BE2C (cell line): ENCODE measurements around the gene NUDT15.
"Not testable (repeated sequence)": the region's sequence is repeated elsewhere in the genome, so short reads cannot be mapped to it uniquely, and the experiment has no call there.

Experiments used
- DNase-seq: peaks from one replicate; pipeline ENCODE4 v3.0.0-alpha.2; 2020
- H3K27me3 ChIP-seq: fragments of 250-450 bp; sonication (Bioruptor Pico); 2 replicates; pipeline ENCODE4 v1.5.1; 2020; ENCODE audit warnings: mild to moderate bottlenecking
- H3K36me3 ChIP-seq: fragments of 250-450 bp; sonication (Bioruptor Pico); 2 replicates; pipeline ENCODE4 v1.5.1; 2020; ENCODE audit warnings: mild to moderate bottlenecking
- H3K4me1 ChIP-seq: fragments of 250-450 bp; sonication (Bioruptor Pico); 2 replicates; pipeline ENCODE4 v1.5.1; 2020
- H3K4me3 ChIP-seq: 2 replicates; pipeline ENCODE4 v1.5.1; 2011; ENCODE audit warnings: low read depth, low read length
- H3K9me3 ChIP-seq: fragments of 250-450 bp; sonication (Bioruptor Pico); 2 replicates; pipeline ENCODE4 v1.5.1; 2020
- TF ChIP-seq, protein P1 (sequence below): IDR thresholded peaks from 2 replicates; pipeline ENCODE4 v1.5.1; 2012; ENCODE audit warnings: mild to moderate bottlenecking, low read depth, low read length

Gene NUDT15

DNA sequence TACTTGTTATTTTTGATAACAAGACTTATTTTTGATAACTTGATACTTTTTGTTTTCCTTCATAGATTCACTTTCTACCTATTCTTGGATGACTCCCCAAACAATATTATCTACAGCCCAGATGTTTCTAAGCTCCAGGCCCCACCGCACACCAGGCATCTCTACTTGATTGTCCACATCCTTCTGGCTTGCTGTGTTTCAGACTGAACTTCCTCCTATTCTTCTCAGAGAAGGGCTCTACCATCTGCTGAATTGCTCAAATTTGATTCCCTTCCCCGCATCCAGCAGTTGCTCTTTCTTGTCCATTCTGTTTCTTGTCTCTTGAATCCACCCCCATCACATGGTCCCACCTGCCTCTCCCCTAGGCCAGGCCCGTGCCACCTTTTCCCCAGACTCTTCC lies 13.0 kb downstream of the NUDT15 start:
- peaks cover 63% of the 10 kb centered on the region for H3K36me3 ChIP-seq
- TF ChIP-seq, protein P1, sequence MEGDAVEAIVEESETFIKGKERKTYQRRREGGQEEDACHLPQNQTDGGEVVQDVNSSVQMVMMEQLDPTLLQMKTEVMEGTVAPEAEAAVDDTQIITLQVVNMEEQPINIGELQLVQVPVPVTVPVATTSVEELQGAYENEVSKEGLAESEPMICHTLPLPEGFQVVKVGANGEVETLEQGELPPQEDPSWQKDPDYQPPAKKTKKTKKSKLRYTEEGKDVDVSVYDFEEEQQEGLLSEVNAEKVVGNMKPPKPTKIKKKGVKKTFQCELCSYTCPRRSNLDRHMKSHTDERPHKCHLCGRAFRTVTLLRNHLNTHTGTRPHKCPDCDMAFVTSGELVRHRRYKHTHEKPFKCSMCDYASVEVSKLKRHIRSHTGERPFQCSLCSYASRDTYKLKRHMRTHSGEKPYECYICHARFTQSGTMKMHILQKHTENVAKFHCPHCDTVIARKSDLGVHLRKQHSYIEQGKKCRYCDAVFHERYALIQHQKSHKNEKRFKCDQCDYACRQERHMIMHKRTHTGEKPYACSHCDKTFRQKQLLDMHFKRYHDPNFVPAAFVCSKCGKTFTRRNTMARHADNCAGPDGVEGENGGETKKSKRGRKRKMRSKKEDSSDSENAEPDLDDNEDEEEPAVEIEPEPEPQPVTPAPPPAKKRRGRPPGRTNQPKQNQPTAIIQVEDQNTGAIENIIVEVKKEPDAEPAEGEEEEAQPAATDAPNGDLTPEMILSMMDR = no peak
- H3K4me3 ChIP-seq = no peak overlapping the region
- no peaks in the 10 kb centered on the region for H3K27me3 ChIP-seq
- no peak for DNase-seq
- no peaks in the 10 kb centered on the region for H3K4me1 ChIP-seq
- H3K9me3 ChIP-seq = no peaks in the 10 kb centered on the region

DNA sequence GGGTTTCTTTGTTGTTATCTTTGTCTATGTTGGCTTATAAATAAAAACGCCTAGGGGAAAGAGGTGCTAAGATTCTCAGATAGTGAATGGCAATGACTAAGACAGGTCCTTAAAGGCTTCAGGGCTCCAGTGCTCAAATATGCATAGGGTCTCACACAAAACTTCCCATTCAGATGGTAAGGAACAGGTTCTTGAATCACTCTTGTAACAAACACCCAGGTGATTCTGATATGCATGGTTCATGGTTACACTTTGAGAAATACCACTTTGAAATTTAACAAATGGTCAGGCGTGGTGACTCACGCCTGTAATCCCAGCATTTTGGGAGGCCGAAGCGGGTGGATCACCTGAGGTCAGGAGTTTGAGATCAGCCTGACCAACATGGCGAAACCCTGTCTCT lies 17.1 kb downstream of the NUDT15 start:
- H3K36me3 ChIP-seq = peaks cover 40% of the 10 kb centered on the region
- TF ChIP-seq, protein P1 = no peak
- no peaks in the 10 kb centered on the region for H3K9me3 ChIP-seq
- no peaks in the 10 kb centered on the region for H3K27me3 ChIP-seq
- no peaks in the 10 kb centered on the region for H3K4me1 ChIP-seq
- no peak overlapping the region for H3K4me3 ChIP-seq
- DNase-seq = no peak

DNA sequence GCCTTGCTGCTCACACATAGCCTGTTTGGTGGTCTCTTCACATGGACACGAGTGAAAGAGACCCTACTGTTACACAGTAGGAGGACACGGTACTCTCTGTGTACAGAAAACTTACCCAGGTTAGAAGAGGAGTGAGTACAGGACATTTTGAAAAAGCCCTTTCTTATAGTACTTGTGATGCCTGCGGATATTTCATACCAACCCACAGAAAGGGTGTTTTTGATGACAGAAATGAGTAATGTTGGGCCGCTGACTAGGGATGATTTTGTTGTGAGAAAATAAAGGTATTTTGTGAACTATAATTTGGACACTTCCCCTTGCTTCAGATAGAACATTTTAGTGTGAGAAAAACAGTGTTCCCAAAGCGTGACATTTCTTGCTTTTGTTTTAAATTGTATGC lies 18.2 kb downstream of the NUDT15 start:
- Histone ChIP-seq H3K9me3 (no peaks in the 10 kb centered on the region), H3K4me1 (no peaks in the 10 kb centered on the region), H3K4me3 (no peak overlapping the region), H3K36me3 (peaks cover 34% of the 10 kb centered on the region), H3K27me3 (no peaks in the 10 kb centered on the region)
- DNase-seq = no peak
- TF ChIP-seq, protein P1 = no peak

DNA sequence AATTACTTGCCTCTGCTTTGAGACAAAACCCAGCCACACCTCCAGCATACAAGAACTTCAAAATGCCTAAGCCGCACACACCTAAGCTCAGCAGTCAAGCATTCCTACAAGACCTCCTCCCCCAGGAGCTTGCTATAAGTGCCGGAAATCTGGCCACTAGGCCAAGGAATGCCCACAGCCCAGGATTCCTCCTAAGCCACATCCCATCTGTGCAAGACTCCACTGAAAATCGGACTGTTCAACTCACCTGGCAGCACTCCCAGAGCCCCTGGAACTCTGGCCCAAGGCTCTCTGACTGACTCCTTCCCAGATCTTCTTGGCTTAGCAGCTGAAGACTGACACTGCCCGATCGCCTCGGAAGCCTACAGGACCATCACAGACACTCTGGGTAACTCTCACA lies 21.0 kb downstream of the NUDT15 start:
- not testable (repeated sequence) for H3K4me3 ChIP-seq, H3K9me3 ChIP-seq, H3K36me3 ChIP-seq, H3K27me3 ChIP-seq, H3K4me1 ChIP-seq, DNase-seq

DNA sequence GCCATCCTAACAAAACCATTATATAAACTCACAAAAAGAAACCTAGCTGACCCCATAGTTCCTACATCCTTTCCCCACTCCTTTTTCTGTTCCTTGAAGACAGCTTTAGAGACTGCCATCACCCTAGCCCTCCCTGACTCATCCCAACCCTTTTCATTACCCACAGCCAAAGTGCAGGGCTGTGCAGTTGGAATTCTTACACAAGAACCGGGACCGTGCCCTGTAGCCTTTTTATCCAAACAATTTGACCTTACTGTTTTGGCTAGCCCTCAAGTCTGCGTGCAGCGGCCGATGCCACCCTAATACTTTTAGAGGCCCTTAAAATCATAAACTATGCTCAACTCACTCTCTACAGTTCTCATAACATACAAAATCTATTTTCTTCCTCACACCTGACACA lies 22.4 kb downstream of the NUDT15 start:
- not testable (repeated sequence) for H3K27me3 ChIP-seq, H3K36me3 ChIP-seq, H3K9me3 ChIP-seq, H3K4me3 ChIP-seq, DNase-seq, H3K4me1 ChIP-seq

DNA sequence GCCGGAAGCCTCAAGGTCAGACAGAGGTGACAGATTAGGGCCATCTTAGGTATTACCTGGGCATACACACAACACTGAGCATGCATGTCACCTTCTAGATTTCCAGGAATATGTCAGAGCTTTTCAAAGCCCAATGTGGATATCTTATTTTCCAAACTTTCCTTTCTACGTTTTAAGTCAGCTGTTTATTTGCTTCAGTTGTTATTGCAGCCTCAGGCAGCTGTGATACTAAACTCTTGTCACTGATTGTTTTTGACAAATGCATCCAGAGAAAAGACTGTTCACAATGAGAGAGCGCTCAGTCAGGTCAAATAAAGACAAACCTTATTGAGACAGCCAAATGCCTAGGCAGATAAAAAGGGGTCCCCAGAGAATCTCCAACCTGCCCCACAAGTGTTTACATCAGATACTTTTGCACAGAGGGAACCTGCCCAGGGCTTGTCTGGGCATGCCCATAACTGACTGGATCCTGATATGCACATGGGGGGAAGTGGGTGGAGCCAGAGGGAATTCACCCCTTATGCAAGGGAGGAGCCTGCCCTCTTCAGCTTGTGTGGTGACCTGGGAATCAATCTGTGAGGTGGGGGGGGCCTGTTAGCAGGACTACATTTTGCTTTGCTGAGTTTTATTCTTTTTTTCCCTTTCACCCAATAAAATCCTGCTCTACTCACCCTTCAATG lies 28.9 kb downstream of the NUDT15 start:
- peak; percentile 11 for DNase-seq
- peaks cover 55% of the 10 kb centered on the region for H3K36me3 ChIP-seq
- H3K27me3 ChIP-seq = no peaks in the 10 kb centered on the region
- TF ChIP-seq, protein P1 = no peak
- no peaks in the 10 kb centered on the region for H3K4me1 ChIP-seq
- 0 out of 2 replicates have a peak, but pooled peaks cover 3% of the 10 kb centered on the region for H3K9me3 ChIP-seq
- H3K4me3 ChIP-seq = no peak overlapping the region

DNA sequence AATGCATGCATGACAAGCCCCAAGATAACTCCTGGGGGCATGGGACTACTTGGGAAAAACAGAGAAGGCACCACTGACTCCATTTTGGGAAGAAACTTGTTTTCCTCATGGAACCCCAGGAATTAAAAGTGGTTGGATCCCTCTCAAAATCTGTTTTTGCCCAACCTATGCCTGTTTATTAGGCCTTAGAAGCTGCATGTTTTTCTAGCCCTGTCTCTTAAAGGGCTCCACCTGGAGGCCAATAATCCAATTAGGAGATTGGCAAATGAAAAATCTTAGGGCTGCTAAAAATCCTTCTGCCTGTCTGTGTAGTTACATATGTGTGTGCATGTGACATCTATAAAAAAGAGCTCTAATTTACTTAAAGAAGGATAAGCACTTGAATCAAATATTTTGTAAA lies 30.5 kb downstream of the NUDT15 start:
- H3K36me3 ChIP-seq = peaks cover 69% of the 10 kb centered on the region
- TF ChIP-seq, protein P1 = no peak
- DNase-seq = no peak
- H3K4me1 ChIP-seq = no peaks in the 10 kb centered on the region
- 0 out of 2 replicates have a peak, but pooled peaks cover 3% of the 10 kb centered on the region for H3K9me3 ChIP-seq
- H3K4me3 ChIP-seq = no peak overlapping the region
- no peaks in the 10 kb centered on the region for H3K27me3 ChIP-seq
